Measurements from ENCODE around the gene RPL5. TPM values are rescaled to one million over a fixed set of nuclear protein-coding genes. Genes with fewer than 3 reads are reported as not detected.

Gene RPL5
- total and polyA plus RNA-seq, 2 experiments from 2014 or later: 726 to 1,737 TPM

- Histone ChIP-seq H3K4me1 (ENCODE audit: insufficient read depth) (no peaks in the 10 kb centered on the region), H3K9me2 (replicated peaks; ENCODE audit: insufficient read depth) (no peaks in the 10 kb centered on the region), H3K27ac (no peak overlapping the region), H3K4me3 (no peak overlapping the region), H4K20me1 (ENCODE audit: insufficient read depth, poor library complexity, severe bottlenecking) (no peaks in the 10 kb centered on the region), H3K4me2 (no peak overlapping the region), H3K79me2 (no peaks in the 10 kb centered on the region), H3K36me3 (replicated peaks; ENCODE audit: insufficient read depth, low read depth) (no peaks in the 10 kb centered on the region), H3K27me3 (no peaks in the 10 kb centered on the region), H2AFZ (no peak overlapping the region), H3K9me3 (ENCODE audit: low read depth) (no peaks in the 10 kb centered on the region)
- no peak for TF ChIP-seq EZH2phosphoT487 (IDR thresholded peaks at IDR 0.05; ENCODE audit: low read depth, severe bottlenecking, unreplicated experiment)
- no peak for TF ChIP-seq CTCF (IDR thresholded peaks at IDR 0.05; ENCODE audit: poor library complexity)
- TF ChIP-seq EZH2 (IDR thresholded peaks at IDR 0.05; ENCODE audit: borderline replicate concordance): no peak
- DNase-seq (ENCODE audit: low spot score): no peak
- WGBS (ENCODE audit: low lambda C conversion rate, missing lambda C conversion rate): 90% methylated on average over 4 of the region's 4 CpGs
Observed at GRCh38 chr1:92795166-92795565, 36.7 kb upstream of the RPL5 start.

GRCh38 chr1:92797297-92797696 is 34.5 kb upstream of the RPL5 start:
- no peak for TF ChIP-seq CTCF (IDR thresholded peaks at IDR 0.05; ENCODE audit: poor library complexity)
- no peak for TF ChIP-seq EZH2phosphoT487 (IDR thresholded peaks at IDR 0.05; ENCODE audit: low read depth, severe bottlenecking, unreplicated experiment)
- TF ChIP-seq EZH2 (IDR thresholded peaks at IDR 0.05; ENCODE audit: borderline replicate concordance): no peak
- Histone ChIP-seq H3K9me3 (ENCODE audit: low read depth) (no peaks in the 10 kb centered on the region), H4K20me1 (ENCODE audit: insufficient read depth, poor library complexity, severe bottlenecking) (no peaks in the 10 kb centered on the region), H3K4me1 (ENCODE audit: insufficient read depth) (no peaks in the 10 kb centered on the region), H3K4me2 (no peak overlapping the region), H3K4me3 (no peak overlapping the region), H3K27ac (no peak overlapping the region), H3K79me2 (no peaks in the 10 kb centered on the region), H3K9me2 (replicated peaks; ENCODE audit: insufficient read depth) (no peaks in the 10 kb centered on the region), H2AFZ (no peak overlapping the region), H3K27me3 (no peaks in the 10 kb centered on the region), H3K36me3 (replicated peaks; ENCODE audit: insufficient read depth, low read depth) (no peaks in the 10 kb centered on the region)
- no peak for DNase-seq (ENCODE audit: low spot score)

- WGBS (ENCODE audit: low lambda C conversion rate, missing lambda C conversion rate): 90% methylated on average over 1 of the region's 1 CpG
Observed at GRCh38 chr1:92797961-92798360, 33.9 kb upstream of the RPL5 start.

More at GRCh38 chr1:92797961-92798360, 33.9 kb upstream of the RPL5 start:
- Histone ChIP-seq H3K9me2 (replicated peaks; ENCODE audit: insufficient read depth) (no peaks in the 10 kb centered on the region), H3K9me3 (ENCODE audit: low read depth) (no peaks in the 10 kb centered on the region), H3K79me2 (no peaks in the 10 kb centered on the region), H3K36me3 (replicated peaks; ENCODE audit: insufficient read depth, low read depth) (no peaks in the 10 kb centered on the region), H3K27me3 (no peaks in the 10 kb centered on the region), H3K4me1 (ENCODE audit: insufficient read depth) (no peaks in the 10 kb centered on the region), H3K27ac (no peak overlapping the region), H3K4me2 (no peak overlapping the region), H4K20me1 (ENCODE audit: insufficient read depth, poor library complexity, severe bottlenecking) (no peaks in the 10 kb centered on the region), H3K4me3 (no peak overlapping the region), H2AFZ (no peak overlapping the region)
- DNase-seq (ENCODE audit: low spot score): no peak
- no peak for TF ChIP-seq EZH2phosphoT487 (IDR thresholded peaks at IDR 0.05; ENCODE audit: low read depth, severe bottlenecking, unreplicated experiment)
- no peak for TF ChIP-seq EZH2 (IDR thresholded peaks at IDR 0.05; ENCODE audit: borderline replicate concordance)
- no peak for TF ChIP-seq CTCF (IDR thresholded peaks at IDR 0.05; ENCODE audit: poor library complexity)
